ENCODE results near the gene ITGA11.

ITGA11 gene

DNA sequence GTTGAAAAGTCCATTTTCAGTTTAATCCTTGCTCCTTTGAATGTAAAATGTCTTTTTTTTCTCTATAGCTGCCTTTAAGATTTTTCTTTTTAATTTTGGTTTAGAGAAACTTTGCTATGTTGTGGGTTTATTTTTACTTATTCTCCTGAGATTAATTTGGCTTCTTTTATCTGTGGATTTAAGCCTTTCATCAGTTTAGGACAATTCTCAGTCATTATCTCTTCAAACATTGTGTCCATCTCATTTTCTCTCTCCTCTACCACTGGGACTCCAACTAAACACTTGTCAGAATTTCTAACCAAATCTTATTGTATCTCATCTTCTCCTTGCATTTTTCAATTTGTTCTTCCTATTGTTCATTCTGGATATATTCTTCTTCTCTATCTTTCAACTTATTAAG is 12.4 kb upstream of the ITGA11 start:
- DNase-seq = no peak

DNA sequence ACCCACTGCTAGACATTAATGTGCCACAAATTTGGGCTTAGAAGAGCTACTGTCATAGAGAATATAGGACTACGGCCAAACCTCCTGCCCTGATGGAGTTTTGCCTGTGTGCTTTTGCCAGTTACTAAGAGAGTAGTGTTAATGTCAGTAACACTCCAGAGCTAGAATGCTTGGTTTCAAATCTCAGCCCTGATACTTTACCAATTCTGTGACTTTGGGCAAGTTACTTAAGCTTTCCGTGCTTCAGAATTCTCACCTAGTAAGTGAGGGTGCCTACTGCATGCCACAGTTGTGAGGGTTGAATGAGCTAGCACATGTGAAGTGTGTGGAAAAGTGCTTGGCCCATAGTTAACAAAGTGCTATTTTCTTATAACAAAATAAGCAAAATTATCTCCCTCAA is 10.9 kb upstream of the ITGA11 start:
- DNase-seq = no peak

DNA sequence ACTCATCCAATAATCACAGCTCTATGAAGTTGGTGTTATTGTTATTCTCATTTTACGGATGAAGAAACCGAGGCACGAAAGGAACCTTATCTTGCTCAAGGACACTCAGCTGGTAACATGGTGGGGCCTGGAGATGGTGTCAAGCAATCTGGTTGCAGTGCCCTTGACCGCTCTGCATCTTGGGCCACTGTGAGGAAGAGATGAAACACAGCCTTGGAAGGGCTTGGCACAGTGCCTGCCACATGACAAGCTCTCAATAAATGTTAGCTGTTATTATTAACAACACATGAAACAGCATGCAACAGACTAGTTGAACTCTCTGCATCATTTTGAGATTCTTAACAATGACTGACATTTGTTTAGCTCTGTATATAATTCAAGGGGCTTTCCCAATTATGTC is 10.1 kb upstream of the ITGA11 start:
- no peak for DNase-seq

DNA sequence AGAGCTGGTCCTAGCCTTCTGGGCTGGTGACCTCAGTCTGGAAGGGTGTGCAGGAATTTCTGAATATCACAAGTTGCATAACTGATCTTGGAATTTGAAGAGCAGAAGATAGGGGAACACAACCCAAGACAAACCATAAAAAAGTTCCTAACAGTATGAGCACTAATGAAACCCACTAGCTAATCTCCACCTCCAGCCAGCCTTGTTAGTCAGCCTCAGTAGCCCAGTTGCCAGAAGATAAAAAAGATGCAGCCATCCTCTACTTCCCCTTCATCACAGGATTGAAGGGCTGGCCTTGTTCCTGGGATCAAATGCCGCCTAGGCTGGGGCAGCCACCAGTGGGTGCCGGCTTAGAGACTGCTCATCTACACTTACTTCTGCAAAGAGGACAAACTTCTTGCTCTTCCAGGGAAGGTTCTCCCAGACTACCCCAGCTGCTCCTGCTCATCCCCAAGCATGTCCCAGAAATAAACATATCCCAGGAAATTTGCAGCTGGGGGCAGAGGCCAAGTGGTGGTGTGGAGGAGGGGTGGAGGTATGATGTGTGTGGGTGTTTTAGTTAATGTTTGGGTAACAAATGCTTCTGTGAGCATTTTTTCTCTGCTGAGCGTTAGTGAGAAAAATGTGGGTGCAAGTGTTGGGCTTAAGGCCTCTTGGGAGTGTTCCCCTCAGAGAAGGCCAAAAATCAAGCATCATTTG is 9.2 kb upstream of the ITGA11 start:
- DNase-seq = no peak

DNA sequence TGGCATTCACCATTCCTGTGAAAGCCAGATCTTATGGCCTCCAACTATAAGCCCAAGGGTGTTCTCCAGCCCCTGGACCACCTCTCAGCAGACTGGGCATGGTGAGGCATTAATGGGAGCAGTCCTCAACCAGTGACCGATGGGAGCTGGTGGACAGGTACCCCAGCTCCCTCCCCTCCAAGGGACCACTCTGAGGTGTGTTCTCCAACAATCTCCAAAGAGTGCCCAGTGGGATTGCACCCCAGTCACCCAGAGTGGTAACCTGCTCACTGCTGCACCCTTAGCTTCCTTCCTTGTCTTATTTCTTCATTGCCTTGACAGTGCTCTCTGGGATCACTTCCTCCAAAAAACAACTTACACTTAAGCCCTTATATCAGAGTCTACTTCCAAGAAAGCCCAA is 8.2 kb upstream of the ITGA11 start:
- DNase-seq = no peak

DNA sequence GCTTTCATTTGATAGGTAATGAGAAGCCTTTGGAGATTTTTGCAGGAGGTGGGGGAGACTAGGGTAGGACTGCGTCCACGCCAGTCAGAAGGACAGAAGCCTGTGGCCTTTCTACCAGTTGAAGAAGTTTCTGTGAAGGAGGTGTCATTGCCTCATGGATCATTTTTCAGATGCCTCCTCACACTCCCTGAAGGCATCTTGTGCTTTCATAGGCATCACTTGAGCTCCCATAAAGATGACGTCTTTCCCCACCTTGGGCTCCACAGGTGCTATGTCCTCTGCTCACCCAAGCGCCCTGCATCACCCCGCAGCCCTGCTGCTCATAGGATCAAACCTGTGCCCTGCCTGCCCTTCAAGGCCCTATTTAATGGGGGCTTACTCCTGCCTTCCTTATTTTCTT is 7.5 kb upstream of the ITGA11 start:
- DNase-seq = no peak

DNA sequence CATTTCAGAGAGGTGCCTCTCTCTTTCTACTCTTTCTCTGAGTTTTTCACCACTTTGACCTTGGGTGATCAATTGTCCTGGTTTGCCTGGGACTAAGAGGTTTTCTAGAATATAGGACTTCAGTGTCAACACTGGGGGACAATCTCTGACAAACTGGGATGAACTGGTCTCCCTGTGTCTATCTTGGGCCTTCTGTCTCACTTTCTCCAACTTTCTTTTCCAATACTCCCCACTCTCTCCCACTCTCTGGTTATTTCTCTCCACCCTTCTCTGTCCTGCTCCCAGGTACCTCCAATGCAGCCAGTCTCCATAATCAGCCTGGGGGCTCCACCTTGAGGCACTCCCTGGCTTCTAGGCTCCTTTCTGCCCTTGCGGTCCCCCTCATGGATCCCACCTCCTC is 4.7 kb upstream of the ITGA11 start:
- no peak for DNase-seq

DNA sequence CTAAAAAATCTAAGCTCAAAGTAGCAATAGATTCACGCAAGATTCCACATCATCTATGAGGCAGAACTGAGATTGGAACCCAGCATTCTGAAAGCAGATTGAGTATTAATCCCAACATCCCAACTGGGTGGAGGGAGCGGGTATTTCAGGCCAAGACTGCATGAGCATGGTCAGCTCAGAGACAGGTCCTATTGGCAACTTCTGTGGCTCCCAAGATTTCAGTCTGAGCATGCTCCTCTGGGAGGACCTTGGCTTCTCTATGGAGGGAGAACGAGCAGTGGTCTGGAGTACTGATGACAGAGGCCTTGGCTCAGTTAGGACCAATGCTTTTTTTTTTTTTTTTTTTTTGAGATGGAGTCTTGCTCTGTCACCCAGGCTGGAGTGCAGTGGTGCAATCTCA is 4.0 kb upstream of the ITGA11 start:
- DNase-seq = no peak

DNA sequence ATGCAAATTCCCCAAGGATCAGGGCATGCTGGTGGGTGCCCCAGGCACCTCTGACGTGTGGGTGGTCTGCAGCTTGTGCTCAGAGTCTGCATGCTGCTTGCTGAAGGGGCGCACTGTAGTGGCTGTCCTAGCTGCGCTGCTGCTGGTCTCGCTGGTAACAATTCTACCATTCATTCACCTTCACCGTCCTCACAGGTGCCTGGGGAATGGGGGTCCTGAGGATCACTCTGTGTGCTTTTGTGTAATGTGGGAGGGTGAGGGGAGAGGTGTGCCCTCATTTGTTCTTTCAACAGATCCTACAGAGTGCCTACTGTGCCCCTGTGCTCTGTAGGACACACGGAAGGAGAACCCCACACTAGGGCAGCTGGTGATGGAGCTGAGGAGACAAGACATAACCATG is 2.1 kb upstream of the ITGA11 start:
- DNase-seq = no peak

DNA sequence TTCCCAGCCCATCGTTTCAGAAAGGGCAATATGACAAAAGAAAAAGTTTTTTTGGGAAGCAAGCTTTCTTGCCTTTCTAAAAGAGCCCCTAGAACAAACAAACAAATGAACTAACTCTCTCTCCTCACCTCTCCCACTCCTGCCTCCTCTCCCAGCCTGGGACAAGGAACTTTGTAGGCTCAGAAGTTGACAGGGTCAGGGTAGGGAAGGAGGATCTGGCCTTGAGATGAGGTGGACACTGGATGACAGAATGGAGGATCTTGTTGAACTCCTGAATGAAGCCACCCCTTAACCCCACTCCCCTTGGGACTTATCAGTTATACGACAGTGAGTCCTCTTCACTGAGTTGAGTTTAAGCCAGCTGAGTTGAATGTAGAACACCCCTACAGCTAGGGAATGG is 1.6 kb upstream of the ITGA11 start:
- no peak for DNase-seq

DNA sequence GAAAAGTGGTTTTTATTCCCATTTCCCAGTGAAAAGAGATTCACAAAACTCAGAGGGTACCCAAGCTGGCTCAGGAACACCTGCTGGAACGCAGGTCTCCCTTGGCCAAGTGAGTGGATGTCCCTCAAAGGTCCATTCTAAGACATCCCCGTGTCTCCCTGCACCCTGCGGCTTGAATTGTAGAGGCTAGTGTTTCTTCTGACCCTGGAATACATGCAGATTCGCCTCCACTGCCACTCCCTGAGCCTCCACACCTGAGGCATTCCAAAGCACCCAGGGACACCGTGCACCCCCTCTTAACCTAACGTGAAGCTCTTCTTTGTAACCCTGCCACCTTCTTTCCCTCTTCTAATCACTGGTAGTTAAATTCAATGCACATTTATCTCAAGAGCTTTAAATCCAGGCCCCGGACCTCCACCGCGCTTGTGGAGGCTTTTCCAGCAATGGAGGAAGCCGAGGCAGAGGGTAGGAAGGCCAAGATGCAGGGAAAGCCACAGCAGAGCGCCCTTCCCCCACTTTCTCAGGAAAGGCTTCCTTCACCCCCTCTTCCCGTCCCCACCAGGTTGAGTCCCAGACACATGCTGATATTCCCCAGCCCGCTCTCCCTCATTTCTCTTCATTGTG is 590 bp upstream of the ITGA11 start:
- no peak for DNase-seq

DNA sequence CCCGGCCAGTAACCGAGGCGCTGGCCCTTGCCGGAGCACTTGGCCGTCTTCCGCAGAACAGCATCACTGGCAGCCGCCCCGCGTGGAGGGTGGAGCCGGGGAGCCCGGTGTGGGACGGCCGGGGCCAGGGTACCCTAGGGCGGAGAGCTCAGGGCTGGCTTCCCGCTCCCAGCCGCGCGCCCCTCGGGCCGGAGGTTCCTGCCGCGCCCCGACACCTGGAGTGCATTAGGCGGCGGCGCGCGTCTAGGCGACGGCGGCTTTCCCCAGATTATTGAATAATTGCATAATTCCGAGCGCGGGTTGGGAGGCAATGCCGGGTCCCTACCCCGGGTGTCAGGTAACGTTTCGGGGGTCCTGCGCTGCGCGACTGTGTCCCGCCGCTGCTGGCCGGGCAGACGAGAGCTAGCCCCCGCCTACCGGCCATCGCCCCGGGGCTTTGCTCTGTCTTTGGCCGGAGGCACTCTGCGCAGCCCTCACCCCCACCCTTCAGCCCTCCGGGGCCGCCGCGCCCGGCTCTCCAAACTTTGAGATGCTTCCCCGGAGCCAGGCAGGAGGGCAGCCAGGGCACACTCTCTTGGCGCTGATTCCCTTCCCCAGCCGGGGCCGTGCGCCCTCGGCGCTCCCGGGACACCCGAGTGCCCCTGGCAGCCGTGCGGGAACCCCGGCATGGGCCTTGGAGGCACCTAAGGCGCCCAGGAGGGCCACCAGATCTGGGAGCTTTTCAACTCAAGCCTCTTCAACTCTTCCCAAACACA is 749 bp downstream of the ITGA11 start:
- DNase-seq = peak; percentile 22

DNA sequence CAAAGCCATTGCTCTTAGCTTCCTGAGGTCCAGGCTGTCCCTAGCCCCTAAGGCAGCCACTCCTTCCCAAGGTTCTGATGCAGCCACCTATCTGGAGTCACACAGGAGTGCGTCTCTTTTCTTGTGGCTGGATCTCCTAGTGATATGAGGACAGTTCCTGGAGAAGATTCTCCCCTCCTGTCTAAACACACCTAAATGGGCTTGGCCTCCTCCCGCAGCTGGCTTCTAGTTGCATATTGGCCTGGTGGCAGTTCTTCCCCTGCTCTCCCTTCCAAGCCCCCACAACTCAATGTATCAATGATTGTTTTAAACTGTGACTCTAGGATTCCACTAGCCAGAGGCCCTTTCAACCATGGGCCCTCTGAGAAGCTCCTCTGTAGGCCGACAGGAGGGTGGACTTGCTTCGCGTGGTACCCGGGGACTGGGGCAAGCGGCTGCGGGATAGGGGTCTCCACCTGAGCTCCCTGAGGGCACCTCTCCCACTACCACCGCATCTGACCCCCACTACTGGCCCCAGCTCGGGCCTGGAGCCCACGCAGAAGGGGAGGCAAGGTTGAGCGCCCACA is 1.4 kb downstream of the ITGA11 start:
- DNase-seq = no peak

DNA sequence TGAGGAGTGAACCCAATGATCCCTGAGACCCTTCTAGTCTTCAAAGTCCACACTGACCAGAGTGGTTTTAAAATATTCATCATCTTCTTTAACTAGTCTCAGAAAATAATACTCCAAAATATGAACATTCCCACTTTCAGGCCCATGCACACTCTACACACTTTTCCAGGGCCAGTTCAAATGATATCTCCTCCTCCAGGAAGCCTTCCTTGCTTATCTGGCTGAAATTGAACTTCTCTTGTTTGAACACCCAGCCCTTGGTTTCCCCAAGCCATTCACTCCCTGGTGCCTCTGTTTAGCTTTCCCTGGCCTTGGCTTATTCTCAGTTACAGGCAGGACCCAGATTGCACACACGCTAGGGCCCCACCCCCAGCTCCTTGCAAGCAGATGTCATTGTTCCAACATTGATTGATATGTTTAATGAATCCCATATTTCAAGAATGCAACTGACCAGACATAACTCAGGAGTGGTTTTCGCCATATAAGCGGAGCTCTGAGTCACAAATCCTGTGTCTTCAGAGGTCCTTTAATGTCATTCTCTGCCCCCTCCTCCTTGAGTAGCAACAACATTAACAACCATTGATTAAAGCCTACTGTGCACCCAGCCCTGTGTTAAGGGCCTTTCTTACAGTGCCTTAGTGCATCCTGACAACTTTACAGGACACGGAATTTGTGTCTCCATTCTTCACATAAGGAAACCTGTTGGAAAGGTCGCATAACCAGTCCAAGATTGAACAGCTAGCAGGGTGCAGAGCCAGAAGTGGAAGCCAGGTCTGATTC is 2.1 kb downstream of the ITGA11 start:
- no peak for DNase-seq

DNA sequence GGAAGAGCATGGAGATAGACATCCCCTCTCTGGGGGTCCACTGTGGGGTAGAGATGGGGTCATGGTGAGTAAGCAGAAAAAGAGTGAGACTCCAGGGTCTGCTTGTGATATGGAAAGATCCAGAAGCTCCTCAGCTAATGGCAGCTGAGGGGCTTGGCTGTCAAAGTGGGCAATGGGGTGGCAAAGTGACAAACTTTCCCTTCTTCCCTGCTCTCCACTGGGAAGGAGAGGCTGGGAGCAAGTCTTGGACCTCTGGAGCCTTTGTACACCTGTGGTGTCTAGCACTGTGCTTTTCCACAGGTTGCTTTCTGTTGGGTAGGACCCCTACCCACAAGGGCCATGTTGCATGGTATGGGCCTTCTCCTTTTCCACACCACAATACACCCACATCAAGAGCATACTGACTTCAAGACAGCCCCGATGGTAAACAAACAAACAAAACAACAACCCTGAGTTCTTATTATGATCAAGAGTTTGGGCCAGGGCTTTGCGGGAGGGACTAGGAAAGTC is 3.5 kb downstream of the ITGA11 start:
- DNase-seq = no peak

DNA sequence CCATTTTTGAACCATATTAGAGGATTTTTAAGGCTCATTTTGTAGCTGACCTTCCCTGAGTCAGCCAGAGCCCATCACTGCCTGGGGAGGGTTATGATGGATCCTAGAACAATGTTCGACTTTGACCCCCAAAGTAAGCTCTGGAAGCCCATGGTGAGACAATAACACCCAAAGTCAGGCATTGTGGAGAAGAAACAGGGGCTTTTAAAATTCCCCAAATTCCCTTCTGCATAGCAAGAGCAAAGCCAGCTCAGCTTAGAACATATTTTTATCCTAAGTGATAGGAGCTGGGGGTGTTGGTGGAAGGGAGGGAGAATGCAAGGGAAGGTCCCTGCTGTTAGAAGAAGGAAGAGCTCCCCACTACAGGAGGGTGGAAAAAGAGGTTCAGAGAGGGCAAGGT is 4.0 kb downstream of the ITGA11 start:
- no peak for DNase-seq

DNA sequence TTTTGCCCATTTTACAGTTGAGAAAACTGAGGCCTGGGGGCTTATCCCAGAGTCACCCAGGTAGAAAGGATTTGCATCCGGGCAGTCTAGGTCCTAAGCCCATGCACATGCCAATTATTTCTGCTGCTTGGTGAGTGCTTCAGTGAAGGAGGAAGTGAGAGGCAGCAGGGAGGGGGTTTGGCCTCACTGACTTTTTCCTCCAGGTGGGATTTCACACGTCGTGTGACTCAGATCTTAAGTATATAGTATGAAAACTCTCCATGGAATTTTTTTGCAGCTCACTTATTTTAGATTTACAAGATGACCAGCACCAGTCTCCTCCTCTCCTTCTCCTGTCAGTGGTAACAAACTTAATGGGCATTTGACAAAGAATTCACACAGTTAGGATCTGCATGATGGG is 4.6 kb downstream of the ITGA11 start:
- no peak for DNase-seq

DNA sequence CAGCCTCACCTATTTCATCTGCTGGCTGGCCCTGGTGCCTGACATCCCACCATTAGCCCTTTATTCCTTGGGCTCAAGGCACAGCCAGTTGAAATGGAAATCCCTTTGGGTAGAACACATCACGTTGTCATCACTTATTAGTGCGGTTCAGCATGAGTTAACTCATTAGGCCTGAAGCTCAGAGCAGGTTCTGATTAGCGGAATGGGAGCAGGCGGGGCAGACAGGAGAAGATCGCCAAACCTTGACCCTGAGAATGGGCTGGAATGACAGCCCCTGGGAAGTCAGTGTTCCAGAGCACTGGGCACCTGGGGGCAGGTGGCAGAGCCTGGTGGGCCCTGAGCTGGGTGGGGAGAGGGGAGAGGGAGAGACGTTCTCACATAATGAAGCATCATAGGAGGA is 5.8 kb downstream of the ITGA11 start:
- DNase-seq = no peak

DNA sequence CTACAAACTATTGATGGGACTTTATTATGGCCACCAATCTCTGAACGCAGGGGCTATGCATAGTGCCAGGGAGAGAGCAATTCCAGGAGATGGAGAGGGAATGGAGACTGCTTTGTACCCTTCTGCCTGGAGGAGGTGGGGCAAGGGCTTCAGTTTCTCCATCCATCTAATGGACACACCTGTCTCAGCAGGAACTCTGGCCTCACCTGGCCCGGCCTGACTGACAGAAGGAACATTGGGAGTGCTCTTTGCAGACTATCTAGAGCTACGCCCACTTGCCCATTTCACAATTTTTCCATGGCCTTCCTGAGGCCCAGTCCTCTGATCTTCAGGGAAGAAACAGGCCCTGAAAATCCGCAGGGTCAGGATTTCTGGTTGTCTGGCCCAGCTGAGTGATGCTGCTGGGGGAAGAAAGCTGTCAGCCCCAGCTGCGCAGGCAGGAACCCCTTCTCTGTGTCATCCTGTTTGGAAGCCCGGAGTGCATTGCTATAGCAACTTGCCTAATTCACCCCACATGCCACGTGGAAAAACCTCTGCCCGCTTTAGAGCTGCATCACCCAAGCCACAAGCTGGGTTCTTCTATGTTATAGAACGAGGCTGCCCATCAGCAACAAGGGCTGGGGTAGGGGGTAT is 6.4 kb downstream of the ITGA11 start:
- no peak for DNase-seq

DNA sequence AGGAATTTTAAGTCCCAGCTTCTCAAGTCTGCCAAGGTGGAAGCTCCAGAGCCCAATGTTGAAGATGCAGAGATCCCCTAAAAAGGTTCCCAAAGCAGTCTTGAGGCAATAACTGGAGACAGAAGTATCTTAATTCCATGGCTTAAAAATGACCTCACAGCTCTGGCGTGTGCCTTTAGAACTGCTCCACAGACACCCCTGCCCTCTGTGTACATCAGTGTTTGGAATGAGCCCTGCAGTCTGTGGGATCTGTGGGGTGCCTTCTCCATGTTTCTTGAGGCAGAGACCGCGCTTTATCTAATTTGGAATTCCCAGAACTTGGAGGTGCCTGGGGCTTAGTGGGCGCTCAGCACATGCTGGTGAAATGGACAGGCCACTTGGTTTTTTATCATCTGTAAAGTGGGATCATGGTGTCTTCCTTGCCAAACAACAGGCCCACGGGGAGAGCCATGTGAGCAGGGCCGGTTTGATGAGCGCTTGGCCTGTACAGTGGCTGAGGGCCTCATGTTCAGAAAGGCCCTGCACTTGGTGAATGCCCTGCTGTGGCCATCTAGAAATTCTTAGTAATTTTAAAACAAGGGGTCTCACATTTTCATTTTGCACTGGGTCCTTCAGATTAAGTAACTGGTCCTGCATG is 7.1 kb downstream of the ITGA11 start:
- DNase-seq = no peak

DNA sequence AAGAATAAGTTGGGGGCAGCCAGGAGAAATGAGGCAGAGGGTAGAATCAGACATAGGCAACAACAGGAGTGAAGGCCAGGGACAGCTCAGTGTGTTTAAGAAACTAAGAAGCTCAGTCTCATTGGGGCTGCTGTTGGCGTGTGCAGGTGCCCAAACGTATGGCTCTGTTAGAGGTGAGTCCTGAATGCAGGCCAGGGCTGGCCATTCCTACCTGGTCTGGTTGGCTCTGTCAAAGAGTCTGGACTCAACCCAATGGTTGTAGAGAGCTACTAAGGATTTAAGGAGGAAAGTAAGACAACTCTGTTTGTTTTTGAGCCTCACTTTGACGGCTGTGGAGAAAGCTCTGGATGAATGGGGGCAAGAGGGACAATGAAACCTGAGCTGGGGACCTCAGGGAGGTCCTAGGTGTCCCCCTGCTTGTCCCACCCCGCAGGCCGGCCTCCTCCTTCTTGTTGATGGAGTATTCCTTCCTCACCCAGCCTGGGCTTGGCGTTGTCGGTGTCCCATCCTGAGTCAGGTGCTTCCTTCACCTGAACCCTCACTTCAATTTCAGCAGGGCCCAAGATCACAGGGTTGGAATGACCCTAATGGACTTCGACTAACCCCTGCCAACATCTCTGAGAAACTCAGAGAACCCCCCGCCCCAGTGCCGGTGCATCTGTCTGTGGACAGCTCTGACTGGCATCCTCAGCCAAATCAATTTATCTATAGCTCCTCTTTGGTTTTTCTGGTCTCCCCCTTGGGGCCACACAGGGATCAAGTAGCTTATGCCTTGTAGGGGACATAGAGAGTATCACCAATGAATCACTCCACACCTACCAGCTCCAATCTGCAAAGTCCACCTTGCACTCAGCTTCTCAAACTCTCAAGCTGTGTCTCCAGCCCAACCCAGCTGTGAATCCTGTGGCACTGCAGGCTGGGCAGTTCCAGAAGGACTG is 8.3 kb downstream of the ITGA11 start:
- no peak for DNase-seq

Measured in NCI-H146 (cell line).